KOPT-K1 (cell line): Measurements from ENCODE around the gene TPRG1.

Experiments used
- H3K27ac ChIP-seq: fragments of 200-600 bp; sonication (generic); 2 replicates; pipeline ENCODE4 v1.5.1; 2016; ENCODE audit warnings: antibody characterized with exemption, mild to moderate bottlenecking, low read depth, low read length; ENCODE audit not compliant: poor library complexity, severe bottlenecking
- H3K36me3 ChIP-seq: fragments of 200-600 bp; sonication (generic); 2 replicates; pipeline ENCODE4 v1.5.1; 2017; ENCODE audit warnings: antibody characterized with exemption, mild to moderate bottlenecking, low read length, moderate library complexity; ENCODE audit not compliant: insufficient read depth
- H3K9me3 ChIP-seq: fragments of 200-600 bp; sonication (generic); 2 replicates; pipeline ENCODE4 v1.5.1; 2017; ENCODE audit warnings: antibody characterized with exemption, low read length, mild to moderate bottlenecking; ENCODE audit not compliant: insufficient read depth, poor library complexity, severe bottlenecking

TPRG1 gene, protein sequence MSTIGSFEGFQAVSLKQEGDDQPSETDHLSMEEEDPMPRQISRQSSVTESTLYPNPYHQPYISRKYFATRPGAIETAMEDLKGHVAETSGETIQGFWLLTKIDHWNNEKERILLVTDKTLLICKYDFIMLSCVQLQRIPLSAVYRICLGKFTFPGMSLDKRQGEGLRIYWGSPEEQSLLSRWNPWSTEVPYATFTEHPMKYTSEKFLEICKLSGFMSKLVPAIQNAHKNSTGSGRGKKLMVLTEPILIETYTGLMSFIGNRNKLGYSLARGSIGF

DNA sequence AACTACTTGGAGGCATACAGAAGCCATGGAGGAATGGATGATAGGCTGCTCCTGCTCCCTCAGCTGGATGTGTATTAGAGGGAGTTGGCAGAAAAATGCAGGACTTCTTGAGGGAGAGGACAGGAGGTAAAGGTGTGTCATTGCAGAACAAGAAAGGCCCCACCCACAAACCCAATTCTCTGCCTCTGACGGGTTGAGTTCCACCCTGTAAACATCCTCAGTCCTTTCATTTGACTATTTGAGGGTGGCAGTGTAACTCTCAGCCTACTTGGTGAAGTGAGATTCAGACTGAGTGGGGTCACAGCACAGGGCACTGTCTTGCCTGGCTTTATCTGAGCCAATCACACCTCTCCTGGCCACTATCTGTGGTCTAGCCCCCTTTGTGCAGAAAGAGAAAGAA, at the start of gene TPRG1:
TSS of gene TPRG1 (plus strand) at position 265 of the 400 bp plus-strand sequence. CDS start 35,414 bp downstream, outside the sequence.
- Histone ChIP-seq H3K36me3 (no peaks in the 10 kb centered on the region), H3K9me3 (no peaks in the 10 kb centered on the region)

DNA sequence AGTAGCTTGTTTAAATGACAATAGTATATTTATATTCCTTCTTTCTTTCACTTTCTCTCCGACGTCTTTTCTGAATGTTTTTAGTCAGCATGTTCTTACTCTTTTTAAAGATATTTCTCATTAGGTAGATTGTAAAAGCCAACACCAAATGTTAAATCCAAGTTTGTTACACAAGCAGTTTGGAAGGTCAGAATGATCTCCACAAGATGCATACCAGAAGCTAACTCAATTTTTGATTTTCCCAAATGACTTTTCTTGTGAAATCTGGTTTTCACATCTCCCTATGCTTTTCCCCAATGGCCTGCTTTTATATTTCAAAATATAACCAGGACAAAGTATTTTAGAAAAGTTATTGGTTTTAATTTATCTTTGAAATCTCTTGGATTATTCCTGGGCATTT, 49.7 kb upstream of the TPRG1 start:
- peaks cover 22% of the 10 kb centered on the region for H3K9me3 ChIP-seq
- no peaks in the 10 kb centered on the region for H3K36me3 ChIP-seq
- no peak overlapping the region for H3K27ac ChIP-seq

More for the DNA sequence above, at the start of gene TPRG1:
- H3K27ac ChIP-seq = no peak within 1 kb of the TSS

DNA sequence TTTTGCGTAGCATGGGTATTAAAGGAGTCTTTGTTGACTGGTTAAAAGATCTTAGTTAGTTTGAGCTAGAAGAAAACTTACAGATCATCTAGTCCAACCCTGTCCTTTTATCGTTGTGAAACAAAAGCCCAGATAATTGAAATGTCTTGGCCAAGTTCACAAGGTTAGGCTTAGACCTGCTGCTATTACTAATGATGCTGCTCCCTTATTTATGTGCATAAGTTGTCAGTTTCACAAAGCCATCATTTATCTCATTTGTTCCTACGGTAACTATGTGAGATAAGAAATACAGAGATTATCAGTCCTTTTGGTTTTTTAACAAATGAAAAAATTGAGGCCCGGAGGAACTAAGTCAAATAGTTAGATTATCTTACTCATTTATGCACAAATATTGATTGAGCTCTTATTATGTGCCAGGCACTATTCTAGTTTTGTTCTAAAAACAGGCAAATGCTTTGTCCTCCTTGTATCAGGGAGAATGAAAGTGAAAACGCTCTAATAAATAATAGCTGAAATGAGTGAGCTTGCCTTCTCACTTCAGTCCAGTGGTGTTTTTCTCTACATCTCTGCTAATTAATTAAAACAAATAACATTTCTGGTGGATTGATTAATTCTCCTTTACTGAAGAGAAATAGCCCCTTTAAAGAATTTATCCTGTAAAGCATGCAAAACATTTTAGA, 49.1 kb upstream of the TPRG1 start:
- H3K36me3 ChIP-seq = no peaks in the 10 kb centered on the region
- H3K27ac ChIP-seq = peak overlapping the region; percentile 9
- peaks cover 22% of the 10 kb centered on the region for H3K9me3 ChIP-seq

DNA sequence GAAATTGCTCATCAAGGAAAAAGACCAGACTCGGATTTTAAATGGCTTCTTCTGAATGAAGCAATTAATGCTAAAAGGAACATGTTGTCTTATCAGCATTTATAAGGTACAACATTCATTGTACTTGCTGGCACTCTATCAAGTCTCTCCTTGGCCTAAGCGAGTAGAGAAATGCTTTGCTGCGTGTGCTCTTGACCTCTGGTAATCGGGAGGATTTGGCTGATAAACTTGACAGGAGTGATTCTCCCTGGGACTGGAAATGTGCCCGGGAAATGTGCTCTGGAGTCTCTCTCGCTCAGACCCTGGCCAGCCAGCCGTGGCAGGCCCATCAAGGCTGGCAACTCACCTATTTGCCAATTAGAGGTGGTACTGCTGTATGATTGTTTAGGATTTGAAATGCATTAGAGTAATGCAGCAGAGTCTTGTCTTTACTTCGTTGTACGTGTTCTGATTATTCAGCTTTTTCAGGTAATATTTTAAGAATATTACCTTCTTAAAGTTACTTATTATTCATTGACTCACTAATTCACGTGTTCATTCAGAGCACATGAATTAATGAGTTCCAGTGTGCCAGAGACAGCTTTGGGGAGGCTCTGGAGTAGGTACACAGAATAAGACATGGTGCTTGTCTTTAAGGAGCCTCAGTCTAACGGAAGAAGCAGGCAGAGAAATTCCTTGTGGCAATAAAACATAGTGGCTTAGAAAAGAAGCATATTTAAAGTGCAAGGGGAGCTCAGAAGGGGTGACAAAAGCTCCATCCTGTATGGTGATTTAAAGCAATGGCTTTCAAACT, 48.0 kb upstream of the TPRG1 start:
- no peak overlapping the region for H3K27ac ChIP-seq
- no peaks in the 10 kb centered on the region for H3K36me3 ChIP-seq
- peaks cover 13% of the 10 kb centered on the region for H3K9me3 ChIP-seq

DNA sequence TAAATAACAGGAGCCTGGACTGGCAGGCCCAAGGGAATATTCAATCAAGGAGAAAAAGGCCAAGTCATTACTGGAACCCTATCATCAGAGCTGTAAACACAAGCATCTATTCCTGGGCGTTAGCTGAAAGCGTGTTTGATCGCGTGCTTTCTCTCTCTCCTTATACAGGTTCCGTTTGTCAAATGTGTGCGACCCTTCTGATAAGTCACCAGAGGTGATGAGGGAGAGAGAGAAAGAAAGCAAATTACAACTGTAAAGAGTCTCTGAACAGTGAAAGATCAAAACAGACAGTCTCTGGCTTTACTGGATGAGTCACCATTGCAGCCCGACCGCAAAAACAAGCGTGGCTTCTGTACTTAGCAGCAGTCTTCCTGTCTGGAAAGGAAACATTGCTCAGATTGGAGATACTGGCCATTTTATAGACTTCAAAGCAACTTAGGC, 39.5 kb upstream of the TPRG1 start:
- H3K27ac ChIP-seq = peak overlapping the region; percentile 63
- H3K9me3 ChIP-seq = no peaks in the 10 kb centered on the region
- no peaks in the 10 kb centered on the region for H3K36me3 ChIP-seq

DNA sequence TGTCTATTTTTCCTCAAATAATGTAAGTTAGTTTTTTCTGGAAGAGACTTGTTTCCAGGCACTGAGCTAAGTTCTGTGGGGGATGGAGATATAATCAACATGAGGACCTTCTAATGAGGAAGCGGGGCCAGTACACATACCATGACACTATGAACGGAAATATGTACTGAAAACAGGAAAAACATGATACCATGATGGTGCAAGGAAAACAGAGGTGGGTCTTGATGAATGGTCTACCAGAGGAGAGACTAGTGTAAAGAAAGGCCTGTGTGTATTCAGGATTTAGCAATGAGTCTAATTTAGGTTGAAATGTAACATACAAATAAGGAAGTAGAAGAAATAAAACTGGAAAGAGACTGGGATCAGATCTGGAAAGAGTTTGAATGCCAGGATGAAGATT, 38.9 kb upstream of the TPRG1 start:
- no peaks in the 10 kb centered on the region for H3K36me3 ChIP-seq
- H3K9me3 ChIP-seq = no peaks in the 10 kb centered on the region
- H3K27ac ChIP-seq = peak overlapping the region; percentile 63

DNA sequence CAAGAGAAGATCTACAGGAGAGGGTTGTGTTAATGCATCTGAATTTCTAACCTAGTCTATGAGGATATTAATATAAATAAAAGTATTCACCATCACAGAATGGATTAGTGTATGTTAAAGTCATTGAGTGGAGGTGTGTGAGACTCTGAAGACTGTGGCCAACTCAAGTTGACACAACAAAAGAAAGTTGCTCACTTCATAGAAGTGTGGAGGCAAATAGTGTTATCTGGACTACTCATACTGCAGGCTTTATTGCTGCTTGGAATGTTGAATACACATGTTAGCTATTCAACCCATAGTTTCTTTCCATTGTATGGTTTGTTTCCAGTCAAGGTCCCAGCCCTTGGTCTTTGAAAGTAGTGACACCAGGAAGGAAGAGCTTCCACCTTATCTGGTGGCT, 38.0 kb upstream of the TPRG1 start:
- Histone ChIP-seq H3K27ac (no peak overlapping the region), H3K9me3 (no peaks in the 10 kb centered on the region), H3K36me3 (no peaks in the 10 kb centered on the region)

DNA sequence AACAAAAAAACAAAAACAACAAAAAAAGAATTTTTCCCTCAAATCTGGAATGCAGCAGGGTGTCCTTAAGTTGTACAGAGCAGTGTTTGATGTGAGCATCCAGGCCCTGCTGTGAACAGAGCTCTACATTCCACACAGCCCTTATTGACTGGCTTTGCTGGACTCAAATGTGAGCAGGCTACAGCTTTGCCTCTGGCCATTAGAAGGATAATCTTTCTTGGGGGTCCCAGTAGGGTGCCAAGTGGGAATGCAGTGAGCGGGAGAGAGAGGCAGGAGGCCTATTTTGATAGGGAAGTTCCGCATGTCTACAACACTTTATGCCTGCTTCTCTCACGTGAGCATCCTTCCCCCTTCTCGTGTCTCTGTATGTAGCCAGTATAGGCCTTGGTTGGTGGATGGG, 34.4 kb upstream of the TPRG1 start:
- no peaks in the 10 kb centered on the region for H3K9me3 ChIP-seq
- H3K27ac ChIP-seq = no peak overlapping the region
- no peaks in the 10 kb centered on the region for H3K36me3 ChIP-seq

DNA sequence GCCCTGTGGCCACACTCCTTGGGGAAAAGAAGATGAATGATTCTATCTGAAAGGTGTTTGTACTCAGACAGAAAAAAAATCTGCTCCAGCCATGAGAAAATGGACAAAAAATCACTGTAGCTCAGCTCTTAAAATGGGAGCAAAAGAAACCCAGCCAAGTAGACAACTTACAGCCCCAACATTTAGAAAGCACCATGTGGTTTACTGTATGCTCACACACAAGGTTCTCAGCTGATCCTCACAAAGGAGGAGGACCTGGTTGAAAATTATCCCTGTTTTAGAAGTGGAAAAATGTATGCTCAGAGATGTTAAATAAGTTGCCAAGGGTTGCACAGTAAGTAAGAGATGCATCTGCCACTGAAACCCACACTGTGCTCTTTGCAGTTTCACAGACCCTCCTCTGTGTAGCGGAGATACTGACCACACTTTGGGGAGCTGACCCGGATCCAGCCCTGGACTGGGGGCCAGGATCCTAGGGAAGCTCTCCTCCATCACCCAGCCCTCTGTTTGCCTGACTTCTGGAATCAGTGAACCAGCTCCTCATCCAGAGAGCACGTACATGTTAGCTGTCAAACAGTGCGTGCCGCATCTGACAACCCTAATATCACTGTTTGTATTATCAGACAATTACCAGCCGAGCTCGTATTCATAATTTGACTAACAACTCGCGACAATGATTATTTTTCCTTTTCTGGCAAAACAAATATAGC, 32.7 kb upstream of the TPRG1 start:
- Histone ChIP-seq H3K27ac (no peak overlapping the region), H3K9me3 (no peaks in the 10 kb centered on the region), H3K36me3 (no peaks in the 10 kb centered on the region)

DNA sequence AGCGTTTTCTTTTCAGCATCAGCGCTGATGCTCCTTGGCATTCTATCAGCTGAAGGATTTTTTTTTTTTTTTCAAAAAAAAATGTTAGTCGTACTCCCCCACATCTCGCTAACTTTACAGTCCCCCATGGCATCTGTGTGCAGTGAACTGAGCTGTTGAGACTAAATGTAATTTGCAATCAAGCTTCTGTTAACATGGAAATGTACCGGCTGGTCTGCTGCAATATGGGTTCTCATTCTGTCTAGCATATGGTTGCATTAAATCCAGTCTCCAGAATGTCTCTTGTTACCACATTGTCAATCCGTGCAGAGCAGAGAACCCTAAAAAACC, 32.2 kb upstream of the TPRG1 start:
- Histone ChIP-seq H3K9me3 (no peaks in the 10 kb centered on the region), H3K36me3 (no peaks in the 10 kb centered on the region), H3K27ac (no peak overlapping the region)

DNA sequence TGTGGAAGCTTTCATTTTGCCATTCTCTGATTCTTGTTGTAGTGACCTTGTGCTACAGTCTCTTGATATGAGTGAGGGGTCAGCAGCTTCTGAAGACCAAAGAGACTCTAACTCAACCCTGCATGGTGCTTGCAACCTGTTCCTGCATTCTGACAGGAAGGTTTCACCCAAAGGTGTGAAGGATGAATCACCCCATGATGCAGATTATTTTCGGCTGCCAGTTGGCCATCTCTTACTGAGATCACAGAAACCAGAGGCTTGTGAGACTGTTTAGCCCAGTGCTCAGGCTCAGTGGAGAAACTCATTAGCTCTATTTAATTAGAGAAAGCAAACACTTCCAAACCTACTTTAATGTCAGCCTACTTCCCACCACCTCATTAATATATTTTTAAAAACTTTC, 29.2 kb upstream of the TPRG1 start:
- Histone ChIP-seq H3K36me3 (no peaks in the 10 kb centered on the region), H3K27ac (no peak overlapping the region), H3K9me3 (no peaks in the 10 kb centered on the region)

DNA sequence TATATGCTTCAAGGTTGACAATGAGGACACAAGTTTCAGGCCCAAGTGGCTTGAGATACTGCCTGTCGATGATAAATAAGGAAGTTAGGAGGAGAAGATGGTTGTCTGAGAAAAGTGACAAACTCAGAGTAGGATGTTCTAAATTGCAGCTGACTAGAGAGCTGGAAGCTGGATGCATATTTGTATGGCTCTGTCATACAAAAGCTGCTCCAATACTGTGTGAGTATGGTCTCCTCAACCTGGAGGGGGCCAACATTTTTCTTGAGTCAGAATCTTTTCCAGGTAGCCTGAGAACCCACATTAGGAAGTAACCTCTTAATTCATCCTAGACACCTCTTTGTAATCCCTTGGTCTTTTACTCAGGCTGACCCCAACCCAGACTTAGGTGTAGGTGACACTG, 28.4 kb upstream of the TPRG1 start:
- Histone ChIP-seq H3K9me3 (no peaks in the 10 kb centered on the region), H3K36me3 (no peaks in the 10 kb centered on the region), H3K27ac (no peak overlapping the region)

DNA sequence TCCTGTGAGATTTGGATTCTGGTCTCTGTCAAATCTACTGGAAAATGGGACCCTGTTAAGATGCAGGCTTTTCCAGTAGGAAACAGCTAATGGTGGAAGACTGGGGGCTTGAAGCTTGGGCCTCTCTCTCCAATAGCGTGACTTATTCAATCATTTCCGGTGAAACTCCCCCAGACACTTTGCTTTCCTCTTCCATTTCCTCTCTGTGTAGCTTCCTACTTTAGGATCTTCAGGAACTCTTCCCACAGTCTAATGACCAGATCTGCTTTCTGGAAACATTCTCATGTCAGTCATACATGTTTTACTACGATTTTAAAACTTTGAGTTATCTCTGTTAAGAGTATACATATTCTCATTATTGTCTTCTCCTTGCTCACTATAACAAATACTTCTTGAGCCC, 28.0 kb upstream of the TPRG1 start:
- Histone ChIP-seq H3K27ac (no peak overlapping the region), H3K9me3 (no peaks in the 10 kb centered on the region), H3K36me3 (no peaks in the 10 kb centered on the region)

DNA sequence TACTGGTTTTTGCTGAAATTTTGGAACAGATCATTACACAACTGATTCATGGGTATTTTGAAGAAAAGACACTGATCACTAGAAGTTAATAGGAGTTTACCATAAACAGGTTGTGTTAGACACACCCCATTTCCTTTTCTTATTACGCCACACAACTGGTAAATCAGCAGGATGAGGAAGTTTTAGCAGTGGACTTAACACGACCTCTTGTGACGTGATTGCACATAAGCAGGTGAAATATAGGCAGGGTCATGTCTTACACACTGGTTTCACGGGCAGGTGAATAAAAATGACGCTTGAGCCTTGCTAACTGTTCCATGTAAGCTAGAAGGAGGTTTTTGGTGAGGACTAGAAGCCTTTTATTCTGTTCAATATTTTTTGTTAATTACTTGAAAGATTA, 27.1 kb upstream of the TPRG1 start:
- H3K9me3 ChIP-seq = no peaks in the 10 kb centered on the region
- H3K27ac ChIP-seq = no peak overlapping the region
- H3K36me3 ChIP-seq = no peaks in the 10 kb centered on the region

DNA sequence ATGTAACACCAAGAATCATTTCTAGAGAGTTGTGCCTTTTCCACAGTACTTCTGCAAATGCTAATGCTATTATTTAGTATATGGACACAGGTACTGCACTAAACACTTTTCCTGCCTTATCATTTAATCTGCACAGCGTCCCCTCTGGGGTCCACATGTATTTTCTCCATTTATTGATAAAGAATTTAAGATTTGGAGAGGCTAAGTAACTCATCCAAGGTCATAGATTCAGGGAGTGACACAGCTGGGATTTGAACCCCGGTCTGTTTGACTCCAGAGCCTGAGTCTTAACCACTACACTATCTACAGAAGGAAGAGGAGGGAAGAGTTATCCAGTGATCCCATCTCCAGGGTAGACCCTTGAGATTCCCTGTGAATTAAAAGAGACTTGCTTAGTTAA, 24.9 kb upstream of the TPRG1 start:
- no peak overlapping the region for H3K27ac ChIP-seq
- H3K36me3 ChIP-seq = no peaks in the 10 kb centered on the region
- no peaks in the 10 kb centered on the region for H3K9me3 ChIP-seq
